GOT3 (cell line): ENCODE results near the gene WDR49.

Source experiments
- DNase-seq: peaks from one replicate; lab custom pipeline; 2025; ENCODE audit warnings: mixed read lengths; lab: John Stamatoyannopoulos, UW

The WDR49 gene

GRCh38 chr3:167653760-167654159 lies at the start of gene WDR49:
Gene WDR49 (minus strand): TSS chr3:167653942. CDS start chr3:167653425, 517 bp downstream.
- no peak for DNase-seq

- DNase-seq, result no peak
These were observed 47.2 kb upstream of the WDR49 start for GRCh38 chr3:167700926-167701325.

- no peak for DNase-seq
These were observed 46.3 kb upstream of the WDR49 start for GRCh38 chr3:167700046-167700445.

GRCh38 chr3:167694121-167694520 lies 40.4 kb upstream of the WDR49 start:
- no peak for DNase-seq

GRCh38 chr3:167691366-167691765 lies 37.6 kb upstream of the WDR49 start:
- DNase-seq, result no peak

- DNase-seq, result no peak
These were observed 30.7 kb upstream of the WDR49 start for GRCh38 chr3:167684388-167684993.

DNA sequence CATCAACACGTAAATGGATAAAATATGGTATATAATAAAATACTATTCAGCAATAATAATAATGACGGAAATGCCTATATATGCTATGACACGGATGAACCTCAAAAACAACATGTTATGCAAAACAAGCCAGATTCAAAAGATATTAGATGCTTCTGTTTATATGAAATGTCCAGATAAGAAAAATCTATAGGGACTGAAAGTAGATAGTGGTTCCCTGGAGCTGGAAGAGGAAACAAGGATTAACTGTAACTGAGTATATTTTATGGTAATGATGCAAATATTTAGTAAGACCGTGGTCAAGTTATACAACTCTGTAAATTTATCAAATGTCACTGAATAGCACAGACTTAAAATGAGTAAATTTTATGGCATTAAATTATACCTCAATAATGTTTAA lies 25.8 kb upstream of the WDR49 start:
- DNase-seq, result no peak

DNA sequence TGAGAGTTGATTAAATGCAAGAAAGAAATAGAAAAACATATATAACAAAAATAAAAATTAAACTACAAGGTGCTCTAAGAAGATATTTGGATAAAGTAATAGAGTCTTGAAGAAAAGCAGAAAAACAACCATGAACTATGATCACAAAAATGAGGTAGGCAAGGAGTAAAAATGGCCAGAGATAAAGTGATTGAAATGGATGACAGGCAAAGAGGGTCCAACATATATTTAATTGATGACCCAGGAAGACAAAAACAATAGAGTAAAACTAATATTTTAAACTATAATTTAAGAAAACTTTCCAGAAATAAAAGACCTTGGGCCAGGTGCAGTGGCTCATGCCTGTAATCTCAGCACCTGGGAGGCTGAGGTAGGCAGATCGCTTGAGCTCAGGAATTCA lies 22.1 kb upstream of the WDR49 start:
- DNase-seq, result no peak

- no peak for DNase-seq
These were observed 19.5 kb upstream of the WDR49 start for GRCh38 chr3:167673221-167673620.

- DNase-seq, result no peak
These were observed 18.2 kb upstream of the WDR49 start for GRCh38 chr3:167671878-167672427.

GRCh38 chr3:167669699-167670098 lies 16.0 kb upstream of the WDR49 start:
- no peak for DNase-seq

- no peak for DNase-seq
These were observed 14.9 kb upstream of the WDR49 start for GRCh38 chr3:167668651-167669050.

DNA sequence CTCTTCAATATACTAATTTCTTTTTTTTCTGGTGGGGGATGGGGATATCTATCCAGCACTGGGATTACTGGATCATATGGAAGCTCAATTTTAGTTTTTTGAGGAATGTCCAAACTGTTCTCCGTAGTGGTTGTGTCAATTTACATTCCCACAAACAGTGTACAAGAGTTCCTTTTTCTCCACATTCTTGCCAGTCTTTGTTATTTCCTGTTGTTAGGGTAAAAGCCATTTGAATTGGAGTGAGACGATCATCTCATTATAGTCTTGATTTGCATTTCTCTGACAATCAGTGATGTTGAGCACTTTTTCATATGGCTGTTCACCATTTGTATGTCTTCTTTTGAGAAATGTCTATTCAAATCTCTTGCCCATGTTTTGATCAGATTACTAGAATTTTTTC lies 12.8 kb upstream of the WDR49 start:
- no peak for DNase-seq

DNA sequence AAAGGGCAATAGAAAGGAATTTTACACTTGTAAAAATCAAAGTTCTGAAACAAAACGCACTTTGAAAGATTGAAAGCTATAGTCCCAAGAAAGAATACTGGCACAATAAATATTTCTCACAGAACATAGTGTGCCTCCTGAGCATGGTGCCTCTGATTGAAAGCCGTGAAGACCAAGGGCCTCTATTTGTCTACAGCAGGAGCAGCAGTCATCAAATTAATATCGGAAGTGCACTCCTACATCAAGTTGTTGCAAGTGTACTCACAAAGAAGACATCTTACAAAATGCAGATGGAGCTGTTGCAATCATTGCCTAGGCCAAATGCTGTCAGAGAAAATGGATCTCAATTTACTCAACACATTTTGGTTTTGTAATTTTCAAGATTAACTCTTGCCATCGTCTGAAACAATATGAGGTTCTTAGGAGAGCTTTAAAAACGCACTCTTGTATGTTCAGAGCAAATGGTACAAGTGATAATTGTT lies 9.2 kb upstream of the WDR49 start:
- no peak for DNase-seq

DNA sequence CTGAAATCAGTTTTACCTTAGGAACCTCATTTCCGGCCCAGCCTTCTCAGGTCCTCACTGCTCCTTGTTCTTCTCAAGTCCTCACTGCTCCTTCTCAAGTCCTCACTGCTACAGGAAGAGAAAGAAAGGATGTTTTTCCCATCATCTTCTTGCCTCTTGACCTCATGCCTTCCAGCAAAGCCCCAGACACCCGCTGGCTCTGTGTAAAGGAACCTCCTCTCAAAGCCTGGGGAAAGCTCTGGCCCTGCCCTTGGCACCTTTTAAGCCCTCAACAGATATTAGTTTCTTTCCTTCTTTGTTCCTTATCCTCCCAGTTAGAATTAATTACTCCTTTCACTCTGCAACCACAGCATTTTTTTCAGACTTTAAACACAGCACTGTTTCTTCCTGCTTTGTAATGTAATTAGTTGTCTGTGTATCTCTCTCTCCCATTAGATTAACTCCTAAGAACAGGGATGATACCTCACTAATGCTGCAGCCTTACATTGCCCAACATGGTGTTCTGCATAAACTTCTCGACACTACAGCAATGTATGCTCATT lies 4.0 kb upstream of the WDR49 start:
- DNase-seq, result no peak

GRCh38 chr3:167656821-167657220 lies 3.1 kb upstream of the WDR49 start:
- DNase-seq, result no peak

DNA sequence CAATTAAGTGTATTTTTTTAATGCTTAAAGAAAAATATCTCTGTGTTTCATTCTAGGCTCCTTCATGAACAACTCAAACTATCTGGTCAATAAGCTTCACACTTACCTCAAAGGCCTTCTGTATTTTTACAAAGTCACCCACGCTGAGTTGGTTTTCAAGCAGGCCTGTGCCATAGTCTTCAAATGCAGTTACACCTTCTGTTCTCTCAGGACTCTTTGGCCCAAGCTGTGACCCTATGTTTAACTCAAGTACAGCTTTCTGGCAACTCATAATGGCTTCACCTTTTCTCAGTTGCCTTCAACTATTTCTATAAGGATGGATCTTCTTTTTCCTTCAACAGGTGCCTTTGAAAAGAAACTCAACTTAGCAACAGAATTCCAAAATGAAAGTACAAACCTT lies 587 bp downstream of the WDR49 start:
- no peak for DNase-seq

GRCh38 chr3:167651826-167652225 lies 1.9 kb downstream of the WDR49 start:
- no peak for DNase-seq

DNA sequence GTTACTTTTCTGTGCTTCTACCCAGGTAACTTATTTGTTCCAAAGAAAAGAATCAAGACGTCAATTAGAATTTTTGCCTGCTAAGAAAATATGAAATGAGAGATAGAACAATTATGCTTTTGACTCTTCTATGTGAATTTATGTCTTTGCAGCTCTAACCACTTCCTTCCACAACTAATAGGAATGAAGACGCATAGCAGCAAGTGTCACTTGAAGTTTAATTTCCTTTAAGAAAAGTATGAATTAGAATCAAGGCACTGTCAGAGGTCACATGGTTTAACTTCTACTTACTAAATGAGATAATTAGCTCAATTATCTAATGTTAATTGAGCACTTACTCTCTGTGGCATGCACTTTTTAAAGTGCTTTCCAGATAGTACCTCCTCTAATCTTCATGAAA lies 3.3 kb downstream of the WDR49 start:
- DNase-seq, result no peak

GRCh38 chr3:167649746-167650145 lies 4.0 kb downstream of the WDR49 start:
- DNase-seq, result no peak

DNA sequence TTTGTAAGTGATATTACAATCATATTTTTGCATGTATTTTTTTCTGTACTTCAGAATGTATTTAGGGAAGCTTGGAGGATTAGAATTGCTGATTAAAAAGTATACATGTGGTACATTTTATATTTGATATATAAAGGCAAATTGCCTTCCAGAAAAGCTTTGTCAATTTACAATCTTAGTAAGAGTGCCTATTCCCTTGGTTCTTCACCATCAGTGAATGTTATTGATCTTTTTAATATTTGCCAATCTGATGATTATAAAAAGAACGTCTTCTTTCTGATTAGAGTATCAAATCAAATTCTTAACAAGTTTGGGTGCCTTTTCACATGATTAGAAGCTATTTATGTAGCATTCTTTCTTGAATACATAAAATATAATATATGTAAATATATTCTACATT lies 9.1 kb downstream of the WDR49 start:
- DNase-seq, result no peak

- no peak for DNase-seq
These were observed 22.3 kb downstream of the WDR49 start for GRCh38 chr3:167631471-167631870.

DNA sequence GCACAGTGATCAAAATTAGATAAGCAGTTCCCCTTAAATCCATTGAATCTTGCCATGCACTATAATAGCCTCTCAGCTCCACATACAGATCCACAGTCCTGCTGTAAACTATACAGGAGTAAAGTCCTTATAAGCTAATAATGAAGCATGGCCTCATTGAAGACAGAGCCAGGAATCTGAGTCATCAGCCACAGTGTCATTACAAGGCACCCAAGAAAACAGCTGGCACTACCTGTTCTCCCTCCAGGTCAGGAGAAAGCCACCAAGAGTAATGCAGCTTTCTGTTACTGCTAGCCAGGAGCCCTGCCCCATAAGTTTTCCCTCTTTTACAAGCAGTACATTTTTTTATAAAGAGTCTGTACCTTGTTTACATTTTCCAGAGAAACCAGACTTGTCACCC lies 27.3 kb downstream of the WDR49 start:
- DNase-seq, result no peak

GRCh38 chr3:167615030-167615429 lies 38.7 kb downstream of the WDR49 start:
- no peak for DNase-seq
